Right ventricle myocardium superior (tissue), 1 donor: ENCODE results near the gene STK35. TPM values are rescaled to one million over a fixed set of nuclear protein-coding genes. Genes with fewer than 3 reads are reported as not detected.

Experiments
- ATAC-seq: fragments of 200-7000 bp; cut with Tn5 transposase; one replicate; pipeline ENCODE4 v1.9.1; 2020; ENCODE audit warnings: mild to moderate bottlenecking; ENCODE audit not compliant: poor library complexity
- DNase-seq: peaks from one replicate; pipeline ENCODE4 v3.0.0-alpha.2; 2020
- intact Hi-C: fragments of 100-400 bp; cut with DNase I; formaldehyde crosslinking; loops from one replicate; pipeline ENCODE4 v1.11.2; 2022
- total RNA-seq: library from RNA; stranded (reverse); fragmentation: NEBNext Ultra II Directional; extraction: Animal tissue kit (Norgen Biotek cat#: 25700); gene quantifications from one replicate; pipeline ENCODE4 v1.2.1, GENCODE V29; 2021
- donor health status: DM: no; HTN: yes; CAD: no; lungs with severe emphysema.

The STK35 gene
- total RNA-seq, 1 donor from 2014 or later = 11.7 TPM

GRCh38 chr20:2128542-2128941 is 26.9 kb downstream of the STK35 start:
- no peak for DNase-seq
- intact Hi-C loops = no loop called here
- ATAC-seq = no peak

GRCh38 chr20:2130062-2130591 is 28.5 kb downstream of the STK35 start:
- ATAC-seq (peak; percentile 16), DNase-seq (no peak)
- intact Hi-C loops = no loop called here

- DNase-seq (no peak), ATAC-seq (no peak)
Measured at GRCh38 chr20:2130683-2131082, 29.1 kb downstream of the STK35 start.

GRCh38 chr20:2131366-2131765 is 29.7 kb downstream of the STK35 start:
- ATAC-seq (no peak), DNase-seq (no peak)
- intact Hi-C loops = no loop called here

More at GRCh38 chr20:2130683-2131082, 29.1 kb downstream of the STK35 start:
- intact Hi-C loops = no loop called here

GRCh38 chr20:2132461-2132901 is 30.9 kb downstream of the STK35 start:
- DNase-seq (no peak), ATAC-seq (no peak)
- intact Hi-C loops = no loop called here

GRCh38 chr20:2133318-2134183 is 31.9 kb downstream of the STK35 start:
- intact Hi-C loops = no loop called here
- ATAC-seq = peak; percentile 42
- no peak for DNase-seq

GRCh38 chr20:2135013-2135412 is 33.4 kb downstream of the STK35 start:
- DNase-seq (no peak), ATAC-seq (no peak)
- intact Hi-C loops = no loop called here

- DNase-seq = no peak
- ATAC-seq = no peak
- intact Hi-C loops = no loop called here
Measured at GRCh38 chr20:2136275-2136674, 34.6 kb downstream of the STK35 start.

GRCh38 chr20:2137552-2138201 is 36.0 kb downstream of the STK35 start:
- ATAC-seq = no peak
- no peak for DNase-seq
- intact Hi-C loops = no loop called here

GRCh38 chr20:2138396-2138795 is 36.8 kb downstream of the STK35 start:
- ATAC-seq = no peak
- intact Hi-C loops = no loop called here
- DNase-seq = no peak

- peak; percentile 11 for ATAC-seq
- intact Hi-C loops = no loop called here
- DNase-seq = no peak
Measured at GRCh38 chr20:2139250-2139649, 37.6 kb downstream of the STK35 start.

GRCh38 chr20:2139736-2140135 is 38.1 kb downstream of the STK35 start:
- intact Hi-C loops = loop anchor here (5.0 kb wide), 1 partner anchor 37 kb away; the partner anchor contains the start of gene STK35
- DNase-seq = no peak
- no peak for ATAC-seq

GRCh38 chr20:2140561-2140960 is 38.9 kb downstream of the STK35 start:
- peak; percentile 85 for DNase-seq
- intact Hi-C loops = loop anchor here (5.0 kb wide), 1 partner anchor 38 kb away; the partner anchor contains the start of gene STK35
- peak; percentile 91 for ATAC-seq

- intact Hi-C loops = loop anchor here (5.0 kb wide), 1 partner anchor 40 kb away; the partner anchor contains the start of gene STK35
- ATAC-seq = no peak
- DNase-seq = no peak
Measured at GRCh38 chr20:2141600-2142575, 40.3 kb downstream of the STK35 start.

GRCh38 chr20:2142649-2143048 is 41.0 kb downstream of the STK35 start:
- DNase-seq = no peak
- intact Hi-C loops = loop anchor here (5.0 kb wide), 1 partner anchor 40 kb away; the partner anchor contains the start of gene STK35
- peak; percentile 52 for ATAC-seq

GRCh38 chr20:2143594-2143993 is 42.0 kb downstream of the STK35 start:
- DNase-seq = no peak
- intact Hi-C loops = loop anchor here (5.0 kb wide), 1 partner anchor 41 kb away; the partner anchor contains the start of gene STK35
- no peak for ATAC-seq

GRCh38 chr20:2144850-2145249 is 43.2 kb downstream of the STK35 start:
- no peak for DNase-seq
- ATAC-seq = no peak
- intact Hi-C loops = loop anchor here (5.0 kb wide), 1 partner anchor 43 kb away; the partner anchor contains the start of gene STK35

GRCh38 chr20:2145376-2145775 is 43.7 kb downstream of the STK35 start:
- no peak for DNase-seq
- intact Hi-C loops = no loop called here
- ATAC-seq = no peak
